GM12878 (cell line): ENCODE data around the gene TFDP1. TPM values are rescaled to one million over a fixed set of nuclear protein-coding genes. Genes with fewer than 3 reads are reported as not detected.

Experiments used
- ATAC-seq: fragments of 200-7000 bp; cut with Tn5 transposase; 3 replicates; pipeline ENCODE4 v1.9.1; 2020; ENCODE audit warnings: mild to moderate bottlenecking, moderate library complexity
- BruUV-seq: library from RNA; stranded (reverse); fragments of 400-500 nt; replicated peaks from 2 replicates; lab custom pipeline; 2021; lab: Mats Ljungman, UMichigan
- CTCF ChIA-PET: fragments of 300-600 bp; sonication (Branson Sonifier 250); formaldehyde crosslinking; extraction: SDS; loops from one replicate; lab custom pipeline; 2021; ENCODE audit warnings: inconsistent platforms; lab: Yijun Ruan, JAX
- POLR2A ChIA-PET: fragments of 350-600 bp; formaldehyde crosslinking; extraction: SDS; loops from one replicate; lab custom pipeline; 2021; ENCODE audit warnings: inconsistent platforms; lab: Charles Lee
- RAD21 ChIA-PET: fragments of 300-600 bp; sonication (Branson Sonifier 250); formaldehyde crosslinking; loops from one replicate; lab custom pipeline; 2023; ENCODE audit warnings: antibody characterized with exemption; ENCODE audit not compliant: unreplicated experiment; lab: Charles Lee
- SMC1A ChIA-PET: fragments of 300-600 bp; sonication (Branson Sonifier 250); formaldehyde crosslinking; loops from one replicate; lab custom pipeline; 2023; ENCODE audit not compliant: unreplicated experiment, uncharacterized antibody; lab: Charles Lee
- DNase-seq: peaks from one replicate; pipeline ENCODE4 v3.0.0-alpha.2; 2011; ENCODE audit warnings: low read depth, low spot score
- FAIRE-seq: peaks from 3 replicates; lab custom pipeline; 2011; peaks lifted over from hg19 to GRCh38; lab: Jason Lieb, UNC
- H2AFZ ChIP-seq: 2 replicates; pipeline ENCODE4 v1.6.0; 2011; ENCODE audit warnings: low read depth, low read length, control low read depth; ENCODE audit not compliant: control insufficient read depth
- H3K27ac ChIP-seq: 2 replicates; pipeline ENCODE4 v1.5.1; 2011; ENCODE audit warnings: control low read depth; ENCODE audit not compliant: control insufficient read depth, insufficient read depth
- H3K27me3 ChIP-seq, 2 experiments: replicated peaks in 1 of 2; 2 replicates each; pipeline versions ENCODE4 v1.6.0 to v1.6.1; 2011; ENCODE audit warnings: low read length in 1 of 2; ENCODE audit not compliant: control insufficient read depth in 2 of 2, insufficient read depth in 2 of 2
- H3K36me3 ChIP-seq, 2 experiments: 2 replicates each; pipeline ENCODE4 v1.5.1; 2011; ENCODE audit warnings: low read length in 1 of 2; ENCODE audit not compliant: control insufficient read depth in 2 of 2, insufficient read depth in 2 of 2
- H3K4me1 ChIP-seq: 2 replicates; pipeline ENCODE4 v1.6.1; 2011; ENCODE audit warnings: mild to moderate bottlenecking, low read length, moderate library complexity, mixed read lengths; ENCODE audit not compliant: control insufficient read depth, insufficient read depth
- H3K4me2 ChIP-seq: 2 replicates; pipeline ENCODE4 v1.6.0; 2011; ENCODE audit warnings: control low read depth; ENCODE audit not compliant: control insufficient read depth, insufficient read depth
- H3K4me3 ChIP-seq: fragments of 200-600 bp; sonication (generic); 2 replicates; pipeline ENCODE4 v1.5.1; 2016
- H3K79me2 ChIP-seq: 2 replicates; pipeline ENCODE4 v1.6.0; 2011; ENCODE audit warnings: low read length; ENCODE audit not compliant: control insufficient read depth, insufficient read depth
- H3K9ac ChIP-seq: 2 replicates; pipeline ENCODE4 v1.8.0; 2011; ENCODE audit warnings: low read length, control low read depth, mixed read lengths; ENCODE audit not compliant: control insufficient read depth, insufficient read depth
- H3K9me3 ChIP-seq: replicated peaks from 3 replicates; pipeline ENCODE4 v1.5.1; 2011; ENCODE audit warnings: mild to moderate bottlenecking, low read length; ENCODE audit not compliant: control insufficient read depth, insufficient read depth
- H4K20me1 ChIP-seq: 2 replicates; pipeline ENCODE4 v1.6.0; 2011; ENCODE audit not compliant: control insufficient read depth, insufficient read depth
- BCLAF1 ChIP-seq: fragments of 450-650 bp; IDR thresholded peaks from 2 replicates; pipeline ENCODE4 v1.6.1; 2017; ENCODE audit warnings: antibody characterized with exemption, mild to moderate bottlenecking, moderate library complexity
- BMI1 ChIP-seq: fragments of 450-650 bp; IDR thresholded peaks from 2 replicates; pipeline ENCODE4 v1.6.1; 2016; ENCODE audit warnings: mild to moderate bottlenecking, moderate library complexity, borderline replicate concordance
- CBX5 ChIP-seq: sonication (generic); IDR thresholded peaks from 2 replicates; pipeline ENCODE4 v1.6.1; 2016; ENCODE audit warnings: low read depth, moderate library complexity, mild to moderate bottlenecking, inconsistent platforms
- HSF1 ChIP-seq: fragments of 150-350 bp; IDR thresholded peaks from 2 replicates; pipeline ENCODE4 v1.6.1; 2014; ENCODE audit warnings: mild to moderate bottlenecking, low read depth, low read length
- PKNOX1 ChIP-seq: fragments of 450-650 bp; IDR thresholded peaks from 2 replicates; pipeline ENCODE4 v1.6.1; 2016; ENCODE audit warnings: mild to moderate bottlenecking
- SIN3A ChIP-seq: IDR thresholded peaks from 2 replicates; pipeline ENCODE4 v1.6.1; 2012; ENCODE audit warnings: low read depth, low read length, improper control_type of control experiment
- TARDBP ChIP-seq: IDR thresholded peaks from 2 replicates; pipeline ENCODE4 v1.6.1; 2016; ENCODE audit warnings: borderline replicate concordance
- TCF12 ChIP-seq: IDR thresholded peaks from 2 replicates; pipeline ENCODE4 v1.6.1; 2011; ENCODE audit warnings: low read depth, mild to moderate bottlenecking, low read length
- ZBTB4 ChIP-seq: fragments of 450-650 bp; formaldehyde crosslinking; IDR thresholded peaks from 2 replicates; pipeline ENCODE4 v1.4.0; 2022; ENCODE audit warnings: mild to moderate bottlenecking, moderate library complexity
- ZNF207 ChIP-seq: fragments of 450-650 bp; IDR thresholded peaks from 2 replicates; pipeline ENCODE4 v1.6.1; 2014; ENCODE audit warnings: antibody characterized with exemption, mild to moderate bottlenecking, borderline replicate concordance
- WGBS: methylation state at CpG from one replicate; pipeline ENCODE4 v1.1.6; 2016; ENCODE audit warnings: low lambda C conversion rate; ENCODE audit not compliant: insufficient replicate concordance, insufficient coverage; ENCODE audit errors: missing lambda C conversion rate; 5-methylcytosine and 5-hydroxymethylcytosine counted together
- in situ Hi-C: fragments of 300-500 bp; cut with MboI; formaldehyde crosslinking; loops from 9 replicates; pipeline ENCODE4 v1.14.3; 2018; ENCODE audit warnings: mixed read lengths
- intact Hi-C: fragments of 100-400 bp; cut with micrococcal nuclease; formaldehyde crosslinking; loops from one replicate; pipeline ENCODE4 v1.14.2; 2022; ENCODE audit not compliant: unreplicated experiment
- polyA plus RNA-seq, 11 experiments: library from polyadenylated mRNA; depleted of rRNA in 4 of 11; unstranded in 6 of 11; stranded (reverse) in 5 of 11; fragments of >200 nt; fragmentation: Nextera tagmentation in 4 of 11; fragmentation: Illumina TruSeq in 1 of 11; extraction: Ambion mirVana in 4 of 11; extraction: Trizol in 1 of 11; gene quantifications; 1 replicate in 1 of 11; 2 replicates in 10 of 11; pipeline versions ENCODE4 v1.2.1 to v1.2.3, GENCODE V29; 2011 to 2016; ENCODE audit warnings: inconsistent platforms in 2 of 11, missing spikeins in 2 of 11, low read depth in 1 of 11
- total RNA-seq, 4 experiments: library from RNA; depleted of rRNA in 3 of 4; stranded (reverse); fragments of >200 nt in 3 of 4; fragmentation: Illumina TruSeq in 1 of 4; extraction: Trizol in 1 of 4; gene quantifications; 2 replicates each; pipeline versions ENCODE4 v1.2.1 to v1.2.3, GENCODE V29; 2013 to 2021

The TFDP1 gene
- total and polyA plus RNA-seq, 10 of the 15 experiments (the other 5 are each of a cell fraction or from before 2014, with no cell fraction given): 37.7 to 254 (median 119) TPM

GRCh38 chr13:113598081-113598410, 13.5 kb downstream of the TFDP1 start (continued):
- TF ChIP-seq BMI1 (no peak), CBX5 (no peak), BCLAF1 (no peak), ZNF207 (no peak), PKNOX1 (no peak), HSF1 (no peak)
- TF ChIP-seq, all 136 proteins: peak for 0

GRCh38 chr13:113598481-113598880, 13.9 kb downstream of the TFDP1 start:
- Histone ChIP-seq H3K9ac (no peak overlapping the region), H3K79me2 (peaks cover 43% of the 10 kb centered on the region), H3K36me3 (peaks cover 35 to 36% of the 10 kb centered on the region in 2 experiments; a peak in 3 of 4 replicates), H3K4me3 (no peak overlapping the region), H3K4me2 (no peak overlapping the region), H4K20me1 (no peaks in the 10 kb centered on the region; the same call in 1 of the 2 replicates), H3K27me3 (no peaks in the 10 kb centered on the region), H3K27ac (no peak overlapping the region), H3K9me3 (no peaks in the 10 kb centered on the region; the same call in 2 of the 3 replicates), H3K4me1 (no peaks in the 10 kb centered on the region; the same call in 1 of the 2 replicates), H2AFZ (no peak overlapping the region)
- no peak for TF ChIP-seq TARDBP
- TF ChIP-seq TCF12: no peak
- TF ChIP-seq ZBTB4 (CRISPR knock-in tag): no peak
- TF ChIP-seq SIN3A: no peak
- SMC1A ChIA-PET: no interaction called here
- DNase-seq (no peak), ATAC-seq (no peak), FAIRE-seq (no peak)
- CTCF ChIA-PET: no interaction called here
- BruUV-seq: no TSS peak
- 100% methylated on average over 11 of the region's 13 CpGs for WGBS
- intact Hi-C loops (no loop called here), in situ Hi-C loops (no loop called here)
- POLR2A ChIA-PET: no interaction called here
- RAD21 ChIA-PET: no interaction called here
